Measurements from ENCODE around the gene KDM6A. TPM values are rescaled to one million over a fixed set of nuclear protein-coding genes. Genes with fewer than 3 reads are reported as not detected.
"Not testable (repeated sequence)": the region's sequence is repeated elsewhere in the genome, so short reads cannot be mapped to it uniquely, and the experiment has no call there.

KDM6A gene
- total RNA-seq, 1 experiment from 2014 or later = 45.0 TPM

GRCh38 chrX:44997282-44997812 is 124.4 kb downstream of the KDM6A start (continued):
- TF ChIP-seq ARID4B (CRISPR knock-in tag; IDR thresholded peaks at IDR 0.05; ENCODE audit: borderline replicate concordance) = no peak

GRCh38 chrX:44997888-44998287 is 124.9 kb downstream of the KDM6A start:
- no peak for DNase-seq (ENCODE audit: low spot score)
- Mint-ChIP-seq H3K27ac (no peak overlapping the region), H3K9me3 (no peaks in the 10 kb centered on the region), H3K4me3 (no peak overlapping the region), H3K36me3 (peaks cover 3% of the 10 kb centered on the region; the same call in 1 of the 2 replicates), H3K4me1 (peaks cover 73% of the 10 kb centered on the region), H3K27me3 (ENCODE audit: low read depth) (no peaks in the 10 kb centered on the region)
- ChIA-PET CTCF (no interaction called here), POLR2A (no interaction called here)
- ATAC-seq = no peak
- TF ChIP-seq CTCF (IDR thresholded peaks at IDR 0.05) (no peak), ZNF532 (CRISPR knock-in tag; IDR thresholded peaks at IDR 0.05; ENCODE audit: borderline replicate concordance) (no peak), USF2 (CRISPR knock-in tag; IDR thresholded peaks at IDR 0.05) (no peak), TEAD1 (CRISPR knock-in tag; IDR thresholded peaks at IDR 0.05) (no peak), USF1 (CRISPR knock-in tag; IDR thresholded peaks at IDR 0.05) (no peak), JAZF1 (CRISPR knock-in tag; IDR thresholded peaks at IDR 0.05) (no peak), ATF6 (CRISPR knock-in tag; IDR thresholded peaks at IDR 0.05) (no peak)

GRCh38 chrX:44999237-44999636 is 126.2 kb downstream of the KDM6A start:
- DNase-seq (ENCODE audit: low spot score); H3K4me3 Mint-ChIP-seq; POLR2A ChIA-PET; CTCF ChIA-PET; H3K27me3 Mint-ChIP-seq (ENCODE audit: low read depth); H3K9me3 Mint-ChIP-seq; ATAC-seq; H3K36me3 Mint-ChIP-seq: not testable (repeated sequence)
- H3K27ac Mint-ChIP-seq = peak overlapping the region; percentile 55; the same call in 1 of the 2 replicates
- peaks cover 76% of the 10 kb centered on the region for H3K4me1 Mint-ChIP-seq

- H3K27me3 Mint-ChIP-seq (ENCODE audit: low read depth); ATAC-seq; DNase-seq (ENCODE audit: low spot score); H3K4me3 Mint-ChIP-seq; H3K9me3 Mint-ChIP-seq; H3K36me3 Mint-ChIP-seq; CTCF ChIA-PET; H3K27ac Mint-ChIP-seq: not testable (repeated sequence)
- POLR2A ChIA-PET = interaction anchor here (0.7 kb wide), 1 partner anchor 29 kb away, joined by 3 read pairs; no protein-coding TSS in a partner anchor
- peaks cover 74% of the 10 kb centered on the region for H3K4me1 Mint-ChIP-seq
These were observed 126.9 kb downstream of the KDM6A start for GRCh38 chrX:44999872-45000271.

Measured in WTC11 (cell line).